Transverse colon (tissue), 3 donors: Measurements from ENCODE around the gene HEPACAM2.

Experiments used
- CTCF ChIP-seq, 5 experiments: fragments of 200-600 bp in 3 of 5; fragments of 450-650 bp in 2 of 5; sonication (generic) in 3 of 5; IDR thresholded peaks; 1 replicate in 2 of 5; 2 replicates in 3 of 5; pipeline ENCODE4 v1.5.1; 2016 to 2017; ENCODE audit warnings: antibody characterized with exemption in 5 of 5, inconsistent platforms in 3 of 5, mild to moderate bottlenecking in 2 of 5, moderate library complexity in 1 of 5
- POLR2A ChIP-seq: fragments of 450-650 bp; IDR thresholded peaks from one replicate; pipeline ENCODE4 v1.6.1; 2016; ENCODE audit warnings: antibody characterized with exemption, mild to moderate bottlenecking, moderate library complexity

- TF ChIP-seq CTCF (IDR thresholded peaks at IDR 0.05) (no peak), POLR2A (no peak)
Measured at GRCh38 chr7:93203496-93203895, 22.8 kb downstream of the HEPACAM2 start.
